ENCODE results near the gene TAB3.

The TAB3 gene

GRCh38 chrX:30887288-30887687 is 1.8 kb downstream of the TAB3 start:
- DNase-seq (ENCODE audit: low spot score): no peak

- DNase-seq (ENCODE audit: low spot score): no peak
Measured at GRCh38 chrX:30885136-30885535, 3.9 kb downstream of the TAB3 start.

GRCh38 chrX:30883138-30883537 is 5.9 kb downstream of the TAB3 start:
- DNase-seq (ENCODE audit: low spot score): no peak

- DNase-seq (ENCODE audit: low spot score): no peak
Measured at GRCh38 chrX:30881797-30882196, 7.3 kb downstream of the TAB3 start.

GRCh38 chrX:30881390-30881789 is 7.7 kb downstream of the TAB3 start:
- DNase-seq (ENCODE audit: low spot score): no peak

- DNase-seq (ENCODE audit: low spot score): no peak
Measured at GRCh38 chrX:30880058-30880457, 9.0 kb downstream of the TAB3 start.

GRCh38 chrX:30876367-30876766 is 12.7 kb downstream of the TAB3 start:
- DNase-seq (ENCODE audit: low spot score): no peak

- DNase-seq (ENCODE audit: low spot score): no peak
Measured at GRCh38 chrX:30875957-30876356, 13.1 kb downstream of the TAB3 start.

GRCh38 chrX:30874851-30875250 is 14.2 kb downstream of the TAB3 start:
- DNase-seq (ENCODE audit: low spot score): no peak

- no peak for DNase-seq (ENCODE audit: low spot score)
Measured at GRCh38 chrX:30870572-30870971, 18.5 kb downstream of the TAB3 start.

- no peak for DNase-seq (ENCODE audit: low spot score)
Measured at GRCh38 chrX:30865612-30866011, 23.4 kb downstream of the TAB3 start.

GRCh38 chrX:30865015-30865414 is 24.0 kb downstream of the TAB3 start:
- DNase-seq (ENCODE audit: low spot score): peak; percentile 23

GRCh38 chrX:30864383-30864785 is 24.7 kb downstream of the TAB3 start:
- DNase-seq (ENCODE audit: low spot score): no peak

- no peak for DNase-seq (ENCODE audit: low spot score)
Measured at GRCh38 chrX:30863974-30864373, 25.1 kb downstream of the TAB3 start.

GRCh38 chrX:30858098-30858497 is 31.0 kb downstream of the TAB3 start:
- no peak for DNase-seq (ENCODE audit: low spot score)

- no peak for DNase-seq (ENCODE audit: low spot score)
Measured at GRCh38 chrX:30851449-30851848, 37.6 kb downstream of the TAB3 start.

- no peak for DNase-seq (ENCODE audit: low spot score)
Measured at GRCh38 chrX:30835373-30835772, 53.7 kb downstream of the TAB3 start.

GRCh38 chrX:30833896-30834295 is 55.2 kb downstream of the TAB3 start:
- DNase-seq (ENCODE audit: low spot score): no peak

GRCh38 chrX:30831082-30831481 is 58.0 kb downstream of the TAB3 start:
- peak; percentile 10 for DNase-seq (ENCODE audit: low spot score)

- no peak for DNase-seq (ENCODE audit: low spot score)
Measured at GRCh38 chrX:30830326-30830943, 58.6 kb downstream of the TAB3 start.

- no peak for DNase-seq (ENCODE audit: low spot score)
Measured at GRCh38 chrX:30824275-30824674, 64.8 kb downstream of the TAB3 start.

GRCh38 chrX:30822764-30823163 is 66.3 kb downstream of the TAB3 start:
- no peak for DNase-seq (ENCODE audit: low spot score)

- DNase-seq (ENCODE audit: low spot score): no peak
Measured at GRCh38 chrX:30822068-30822681, 66.9 kb downstream of the TAB3 start.

GRCh38 chrX:30821116-30821515 is 67.9 kb downstream of the TAB3 start:
- DNase-seq (ENCODE audit: low spot score): no peak
